Adrenal gland (tissue), 12 donors: Measurements from ENCODE around the gene KCTD17. TPM values are rescaled to one million over a fixed set of nuclear protein-coding genes. Genes with fewer than 3 reads are reported as not detected.
A peak's percentile ranks its signal among the peaks of the same experiment; 100 is the strongest.

Experiments used
- DNase-seq, 7 donors: peaks; one replicate each; pipeline ENCODE4 v3.0.0-alpha.2; 2019 to 2020
- H3K27ac ChIP-seq, 5 donors: fragments of 200-600 bp; sonication (generic) in 4 of 5; 1 replicate in 3 of 5; 2 replicates in 2 of 5; pipeline versions ENCODE4 v1.5.1 to v1.8.0; 2016 to 2020; ENCODE audit warnings: mild to moderate bottlenecking in 1 of 5
- H3K27me3 ChIP-seq: fragments of 200-600 bp; 2 replicates; pipeline ENCODE4 v1.8.0; 2021
- H3K36me3 ChIP-seq, 2 donors: fragments of 200-600 bp; replicated peaks in 1 of 2; 1 replicate in 1 of 2; 2 replicates in 1 of 2; pipeline versions ENCODE4 v1.5.1 to v1.8.0; 2018 to 2022
- H3K4me1 ChIP-seq, 2 donors: fragments of 200-600 bp; replicated peaks in 1 of 2; 1 replicate in 1 of 2; 2 replicates in 1 of 2; pipeline versions ENCODE4 v1.5.1 to v1.8.0; 2018 to 2021
- H3K4me3 ChIP-seq, 4 donors: fragments of 200-600 bp; sonication (generic) in 3 of 4; one replicate each; pipeline ENCODE4 v1.5.1; 2016 to 2018
- H3K9me3 ChIP-seq, 3 donors: fragments of 200-600 bp; sonication (generic) in 1 of 3; replicated peaks in 1 of 3; 1 replicate in 2 of 3; 2 replicates in 1 of 3; pipeline versions ENCODE4 v1.5.1 to v1.8.0; 2016 to 2021
- POLR2A ChIP-seq, 2 donors: fragments of 450-650 bp; IDR thresholded peaks; one replicate each; pipeline ENCODE4 v1.6.1; 2017; ENCODE audit warnings: antibody characterized with exemption in 2 of 2, mild to moderate bottlenecking in 2 of 2, moderate library complexity in 1 of 2
- WGBS, 4 donors: extraction: QIAGEN DNeasy Blood & Tissue Kit in 2 of 4; methylation state at CpG; one replicate each; pipeline versions ENCODE4 v1.1.5 to v1.1.7; 2013 to 2017; 5-methylcytosine and 5-hydroxymethylcytosine counted together
- intact Hi-C, 2 donors: fragments of 100-400 bp; cut with DNase I; formaldehyde crosslinking; loops; one replicate each; pipeline versions ENCODE4 v1.14.1 to v1.15.0; 2022 to 2023
- polyA plus RNA-seq, 3 donors: library from polyadenylated mRNA; stranded (reverse); fragments of 200-250 nt in 2 of 3; fragments of 350-450 nt in 1 of 3; fragmentation: Illumina TruSeq in 1 of 3; extraction: RNeasy Lipid Tissue Mini Kit (QIAGEN cat#74804) in 1 of 3; gene quantifications; one replicate each; pipeline ENCODE4 v1.2.3, GENCODE V29; 2013 to 2014
- total RNA-seq, 9 donors: library from RNA; depleted of rRNA in 4 of 9; stranded (reverse); fragments of >200 nt in 4 of 9; fragments of 120-200 nt in 1 of 9; fragmentation: NEBNext Ultra II Directional in 1 of 9; extraction: Animal tissue kit (Norgen Biotek cat#: 25700) in 1 of 9; gene quantifications; one replicate each; pipeline versions ENCODE4 v1.1.0 to v1.2.4, GENCODE V29; 2013 to 2023
- TF ChIP-seq, protein P1 (sequence below), 6 experiments: fragments of 450-650 bp in 4 of 6; fragments of 200-600 bp in 2 of 6; sonication (generic) in 1 of 6; IDR thresholded peaks; 1 replicate in 5 of 6; 2 replicates in 1 of 6; pipeline versions ENCODE4 v1.5.1 to v1.8.0; 2016 to 2021; ENCODE audit warnings: antibody characterized with exemption in 6 of 6, mild to moderate bottlenecking in 2 of 6, moderate library complexity in 1 of 6
- donor health status: healthy with polysubstance abuse.
- donor health status: Bipolar disorder and iron deficiency.
- donor health status: DM: yes; HTN: yes; CAD: no.
- donor health status: DM: no; HTN: no; CAD: no.
- donor health status: DM: no; HTN: no; CAD: no.
- donor health status: DM: yes; HTN: yes; CAD: no.

KCTD17 gene
- total and polyA plus RNA-seq, 12 donors = 10.0 to 71.5 (median 27.0) TPM

DNA sequence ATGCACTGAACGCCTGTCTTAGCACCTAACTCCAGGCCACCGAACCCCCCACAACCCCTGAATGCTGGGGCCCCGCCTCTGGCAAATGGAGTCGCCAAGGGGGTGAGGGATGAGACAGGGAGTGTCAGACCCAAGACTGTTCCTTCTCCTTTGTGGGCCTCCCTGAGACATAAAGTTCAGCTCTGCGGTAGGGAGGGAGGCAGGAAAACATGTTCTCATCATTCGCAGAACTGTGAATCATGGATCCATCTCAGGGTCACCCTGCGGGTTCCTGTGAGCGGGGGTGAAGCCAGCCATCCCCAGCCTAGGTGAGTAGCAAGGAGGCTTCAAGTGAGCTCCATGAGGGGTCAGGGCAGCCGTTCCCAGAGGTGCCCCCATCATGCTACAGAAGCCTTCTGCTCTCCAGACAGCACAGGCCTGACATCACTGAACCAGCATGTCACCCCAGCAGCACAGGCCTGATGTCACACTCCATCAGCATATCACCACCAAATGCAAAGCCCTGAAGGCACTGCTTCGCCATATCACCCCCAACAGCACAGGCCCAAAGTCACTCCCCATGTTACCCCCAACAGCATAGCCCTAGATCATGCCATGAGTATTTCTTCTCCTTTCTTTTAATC, 30.8 kb downstream of the KCTD17 start:
- H3K36me3 ChIP-seq = no peaks in the 10 kb centered on the region
- DNase-seq = peak in 5 of 7 donors; percentile 24 to 58 (median 38)
- intact Hi-C loops = loop anchor here (5.0 to 10.0 kb wide), 2 partner anchors 80 to 82 kb away; no protein-coding TSS in a partner anchor
- H3K9me3 ChIP-seq = no peaks in the 10 kb centered on the region
- H3K4me3 ChIP-seq = no peak overlapping the region
- TF ChIP-seq, protein P1, sequence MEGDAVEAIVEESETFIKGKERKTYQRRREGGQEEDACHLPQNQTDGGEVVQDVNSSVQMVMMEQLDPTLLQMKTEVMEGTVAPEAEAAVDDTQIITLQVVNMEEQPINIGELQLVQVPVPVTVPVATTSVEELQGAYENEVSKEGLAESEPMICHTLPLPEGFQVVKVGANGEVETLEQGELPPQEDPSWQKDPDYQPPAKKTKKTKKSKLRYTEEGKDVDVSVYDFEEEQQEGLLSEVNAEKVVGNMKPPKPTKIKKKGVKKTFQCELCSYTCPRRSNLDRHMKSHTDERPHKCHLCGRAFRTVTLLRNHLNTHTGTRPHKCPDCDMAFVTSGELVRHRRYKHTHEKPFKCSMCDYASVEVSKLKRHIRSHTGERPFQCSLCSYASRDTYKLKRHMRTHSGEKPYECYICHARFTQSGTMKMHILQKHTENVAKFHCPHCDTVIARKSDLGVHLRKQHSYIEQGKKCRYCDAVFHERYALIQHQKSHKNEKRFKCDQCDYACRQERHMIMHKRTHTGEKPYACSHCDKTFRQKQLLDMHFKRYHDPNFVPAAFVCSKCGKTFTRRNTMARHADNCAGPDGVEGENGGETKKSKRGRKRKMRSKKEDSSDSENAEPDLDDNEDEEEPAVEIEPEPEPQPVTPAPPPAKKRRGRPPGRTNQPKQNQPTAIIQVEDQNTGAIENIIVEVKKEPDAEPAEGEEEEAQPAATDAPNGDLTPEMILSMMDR (IDR thresholded peaks at IDR 0.05) = no peak
- TF ChIP-seq POLR2A (IDR thresholded peaks at IDR 0.05) = no peak
- H3K27ac ChIP-seq = no peak overlapping the region
- WGBS, 4 donors = 54 to 77% (median 67%) methylated on average over 8 to 10 of the region's 10 CpGs
- no peaks in the 10 kb centered on the region for H3K4me1 ChIP-seq
- no peaks in the 10 kb centered on the region for H3K27me3 ChIP-seq

DNA sequence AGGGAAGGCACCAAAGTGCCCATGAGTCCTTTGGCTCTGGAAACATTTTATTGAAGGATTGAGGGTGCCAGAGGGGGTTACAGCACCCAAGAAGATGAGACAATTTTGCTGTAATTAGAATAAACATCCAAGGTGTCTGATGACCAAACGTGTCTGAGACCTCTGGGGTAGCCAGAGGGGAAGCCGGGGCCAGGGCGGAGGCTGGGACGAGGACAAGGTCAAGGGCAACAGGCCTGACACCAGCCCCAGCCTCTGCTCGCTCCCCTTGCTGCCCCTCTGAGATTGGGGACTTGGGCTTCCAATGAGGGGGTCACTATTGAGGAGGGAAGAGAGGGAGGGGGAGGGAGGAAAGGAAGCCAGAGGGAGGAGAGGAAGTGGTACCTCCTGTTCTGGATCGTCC, 32.4 kb downstream of the KCTD17 start:
- H3K9me3 ChIP-seq = no peaks in the 10 kb centered on the region
- no peak overlapping the region for H3K4me3 ChIP-seq
- intact Hi-C loops = loop anchor here (5.0 to 10.0 kb wide), 2 partner anchors 78 to 81 kb away; no protein-coding TSS in a partner anchor
- DNase-seq = no peak
- no peak overlapping the region for H3K27ac ChIP-seq
- no peaks in the 10 kb centered on the region for H3K27me3 ChIP-seq
- no peaks in the 10 kb centered on the region for H3K4me1 ChIP-seq
- H3K36me3 ChIP-seq = no peaks in the 10 kb centered on the region
- no peak for TF ChIP-seq POLR2A (IDR thresholded peaks at IDR 0.05)
- TF ChIP-seq, protein P1 (IDR thresholded peaks at IDR 0.05) = no peak
- 69 to 82% (median 75%) methylated on average over 6 of the region's 6 CpGs for WGBS, 4 donors

DNA sequence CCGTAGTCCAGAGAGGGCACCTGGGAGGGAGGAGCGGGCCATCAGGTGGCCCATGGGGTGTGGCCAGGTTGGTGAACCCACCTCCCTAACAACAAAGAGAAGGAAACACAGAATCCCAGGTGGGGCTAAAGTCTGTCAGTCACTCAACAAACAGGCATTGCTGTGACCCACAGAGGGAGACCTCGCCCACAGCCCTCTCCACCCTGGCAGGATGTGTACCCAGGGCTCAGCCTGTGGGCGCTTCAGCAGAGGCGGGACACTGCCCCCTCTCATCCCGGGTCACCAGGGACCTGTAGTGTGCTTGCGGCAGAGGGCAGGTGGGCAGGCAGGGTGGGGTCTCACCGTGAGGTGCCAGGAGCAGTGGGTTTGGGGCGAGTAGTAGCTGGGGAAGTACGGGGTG, 32.8 kb downstream of the KCTD17 start:
- Histone ChIP-seq H3K27ac (no peak overlapping the region), H3K4me1 (no peaks in the 10 kb centered on the region), H3K4me3 (no peak overlapping the region), H3K36me3 (no peaks in the 10 kb centered on the region), H3K9me3 (no peaks in the 10 kb centered on the region), H3K27me3 (no peaks in the 10 kb centered on the region)
- TF ChIP-seq, protein P1 (IDR thresholded peaks at IDR 0.05) = no peak
- no peak for TF ChIP-seq POLR2A (IDR thresholded peaks at IDR 0.05)
- 85 to 95% (median 88%) methylated on average over 5 to 10 of the region's 10 CpGs for WGBS, 4 donors
- intact Hi-C loops = loop anchor here (5.0 to 10.0 kb wide), 2 partner anchors 78 to 80 kb away; no protein-coding TSS in a partner anchor
- no peak for DNase-seq

DNA sequence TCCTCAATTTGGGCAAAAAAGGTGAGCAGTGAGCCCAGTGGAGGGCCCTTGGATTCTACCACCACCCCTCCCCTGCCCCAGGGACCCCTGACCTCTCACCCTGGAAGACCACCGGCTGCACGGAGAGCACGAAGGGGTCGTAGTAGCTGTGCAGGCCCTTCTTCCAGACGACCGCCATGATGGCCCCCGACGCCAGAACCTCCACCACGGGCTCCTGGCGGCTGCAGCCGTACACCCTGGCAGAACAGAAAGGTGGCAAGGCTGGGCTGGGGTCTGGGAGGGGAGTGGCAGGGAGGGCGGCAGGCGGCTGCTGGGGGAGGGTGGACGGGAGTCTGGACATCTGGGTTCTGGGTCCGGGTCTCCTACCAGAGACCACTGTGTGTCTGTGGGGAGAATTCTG, 34.6 kb downstream of the KCTD17 start:
- H3K27ac ChIP-seq = no peak overlapping the region
- H3K4me3 ChIP-seq = no peak overlapping the region
- WGBS, 4 donors = 56 to 75% (median 66%) methylated on average over 3 to 15 of the region's 15 CpGs
- no peaks in the 10 kb centered on the region for H3K27me3 ChIP-seq
- no peak for DNase-seq
- intact Hi-C loops = loop anchor here in 1 of 2 donors (10.0 kb wide), 1 partner anchor 79 kb away; no protein-coding TSS in a partner anchor
- TF ChIP-seq, protein P1 (IDR thresholded peaks at IDR 0.05) = no peak
- no peaks in the 10 kb centered on the region for H3K9me3 ChIP-seq
- H3K36me3 ChIP-seq = no peaks in the 10 kb centered on the region
- no peaks in the 10 kb centered on the region for H3K4me1 ChIP-seq
